MM.1S (cell line): ENCODE data around the gene IL1RAPL1.

Source experiments
- DNase-seq: peaks from one replicate; pipeline ENCODE4 v3.0.0-alpha.2; 2015
- H2AFZ ChIP-seq: fragments of 300-600 bp; sonication (generic); 2 replicates; pipeline ENCODE4 v1.6.0; 2016; ENCODE audit warnings: antibody characterized with exemption, low read length
- H3F3A ChIP-seq: fragments of 300-600 bp; sonication (generic); 2 replicates; pipeline ENCODE4 v1.6.1; 2016; ENCODE audit warnings: mild to moderate bottlenecking, antibody characterized with exemption, low read length, moderate library complexity, mixed read lengths; ENCODE audit not compliant: insufficient read depth
- H3K27ac ChIP-seq: fragments of 300-600 bp; sonication (generic); 2 replicates; pipeline ENCODE4 v1.5.1; 2016; ENCODE audit warnings: mild to moderate bottlenecking, low read length
- H3K27me3 ChIP-seq: fragments of 300-600 bp; sonication (generic); replicated peaks from 2 replicates; pipeline ENCODE4 v1.6.0; 2016; ENCODE audit warnings: low read length; ENCODE audit not compliant: insufficient read depth
- H3K36me3 ChIP-seq: fragments of 300-600 bp; sonication (generic); replicated peaks from 2 replicates; pipeline ENCODE4 v1.6.1; 2016; ENCODE audit warnings: mild to moderate bottlenecking, low read length, mixed read lengths; ENCODE audit not compliant: insufficient read depth
- H3K4me1 ChIP-seq: fragments of 300-600 bp; sonication (generic); 2 replicates; pipeline ENCODE4 v1.6.1; 2016; ENCODE audit warnings: low read length, mixed read lengths
- H3K4me2 ChIP-seq: fragments of 300-600 bp; sonication (generic); 2 replicates; pipeline ENCODE4 v1.6.0; 2016; ENCODE audit warnings: low read depth, low read length
- H3K4me3 ChIP-seq: fragments of 300-600 bp; sonication (generic); 2 replicates; pipeline ENCODE4 v1.5.1; 2016; ENCODE audit warnings: low read length, mixed read lengths
- H3K79me2 ChIP-seq: fragments of 300-600 bp; sonication (generic); 2 replicates; pipeline ENCODE4 v1.6.1; 2016; ENCODE audit warnings: mixed run types, low read length, mixed read lengths
- H3K9ac ChIP-seq: fragments of 300-600 bp; sonication (generic); 2 replicates; pipeline ENCODE4 v1.6.1; 2016; ENCODE audit warnings: low read length, mixed read lengths
- H3K9me2 ChIP-seq: fragments of 300-600 bp; sonication (generic); replicated peaks from 2 replicates; pipeline ENCODE4 v1.6.1; 2016; ENCODE audit warnings: mild to moderate bottlenecking, low read length, mixed read lengths; ENCODE audit not compliant: insufficient read depth
- H3K9me3 ChIP-seq: fragments of 300-600 bp; sonication (generic); replicated peaks from 2 replicates; pipeline ENCODE4 v1.6.1; 2016; ENCODE audit warnings: mild to moderate bottlenecking, low read length, mixed read lengths; ENCODE audit not compliant: insufficient read depth
- H4K20me1 ChIP-seq: fragments of 300-600 bp; sonication (generic); 2 replicates; pipeline ENCODE4 v1.6.1; 2016; ENCODE audit warnings: mild to moderate bottlenecking, low read length, moderate library complexity, mixed read lengths; ENCODE audit not compliant: insufficient read depth
- CTCF ChIP-seq: fragments of 300-600 bp; sonication (generic); IDR thresholded peaks from 2 replicates; pipeline ENCODE4 v1.5.1; 2016; ENCODE audit warnings: antibody characterized with exemption, low read length, mixed read lengths
- EZH2 ChIP-seq: fragments of 300-600 bp; sonication (generic); optimal IDR thresholded peaks from 2 replicates; pipeline ENCODE3; 2017; ENCODE audit warnings: low read depth, mild to moderate bottlenecking, antibody characterized with exemption, low read length, mixed read lengths
- EZH2phosphoT487 ChIP-seq: fragments of 300-600 bp; sonication (generic); IDR thresholded peaks from 2 replicates; pipeline ENCODE4 v1.6.1; 2018; ENCODE audit warnings: antibody characterized with exemption, low read length

The IL1RAPL1 gene

DNA sequence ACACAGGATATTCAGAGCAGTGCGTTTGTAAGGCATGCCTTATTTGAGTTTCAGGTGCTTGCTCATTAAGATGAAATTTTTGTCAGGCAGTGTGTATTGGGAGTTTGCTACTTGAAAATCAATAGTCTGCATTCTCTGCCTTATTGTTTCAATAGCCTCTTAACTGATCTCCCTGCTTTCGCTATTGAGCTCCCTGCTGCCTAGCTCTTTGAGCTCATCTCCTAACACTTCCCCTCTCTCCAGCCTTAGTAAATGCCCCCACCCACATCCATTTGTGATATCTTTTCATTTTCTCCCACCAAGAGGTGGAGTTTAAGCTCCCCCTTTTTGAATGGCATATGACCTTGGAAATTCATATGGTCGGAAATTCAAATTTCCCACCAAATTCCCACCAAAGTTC lies 256.6 kb downstream of the IL1RAPL1 start:
- Histone ChIP-seq H3K9ac (no peak overlapping the region), H3K79me2 (no peaks in the 10 kb centered on the region), H3K9me3 (no peaks in the 10 kb centered on the region), H3K27ac (no peak overlapping the region), H3K4me1 (no peaks in the 10 kb centered on the region), H4K20me1 (no peaks in the 10 kb centered on the region), H3K36me3 (no peaks in the 10 kb centered on the region), H3K9me2 (no peaks in the 10 kb centered on the region), H3K27me3 (no peaks in the 10 kb centered on the region), H3K4me3 (no peak overlapping the region), H3F3A (no peaks in the 10 kb centered on the region), H3K4me2 (no peak overlapping the region), H2AFZ (no peak overlapping the region)
- no peak for DNase-seq
- no peak for TF ChIP-seq EZH2
- TF ChIP-seq EZH2phosphoT487 = no peak
- no peak for TF ChIP-seq CTCF

GRCh38 chrX:28847423-28847822 lies 260.2 kb downstream of the IL1RAPL1 start:
- Histone ChIP-seq H3K9me3 (no peaks in the 10 kb centered on the region), H3F3A (no peaks in the 10 kb centered on the region), H3K79me2 (no peaks in the 10 kb centered on the region), H3K27ac (no peak overlapping the region), H3K9ac (no peak overlapping the region), H3K4me1 (no peaks in the 10 kb centered on the region), H3K9me2 (no peaks in the 10 kb centered on the region), H3K4me3 (no peak overlapping the region), H2AFZ (no peak overlapping the region), H3K36me3 (no peaks in the 10 kb centered on the region), H4K20me1 (no peaks in the 10 kb centered on the region), H3K4me2 (no peak overlapping the region), H3K27me3 (no peaks in the 10 kb centered on the region)
- TF ChIP-seq EZH2 (no peak), EZH2phosphoT487 (no peak), CTCF (no peak)
- no peak for DNase-seq

GRCh38 chrX:28848707-28849106 lies 261.5 kb downstream of the IL1RAPL1 start:
- Histone ChIP-seq H3K27me3 (no peaks in the 10 kb centered on the region), H3K4me2 (no peak overlapping the region), H3K79me2 (no peaks in the 10 kb centered on the region), H3K4me3 (no peak overlapping the region), H2AFZ (no peak overlapping the region), H3K27ac (no peak overlapping the region), H3F3A (no peaks in the 10 kb centered on the region), H3K4me1 (no peaks in the 10 kb centered on the region), H3K9me3 (no peaks in the 10 kb centered on the region), H3K36me3 (no peaks in the 10 kb centered on the region), H3K9me2 (no peaks in the 10 kb centered on the region), H3K9ac (no peak overlapping the region), H4K20me1 (no peaks in the 10 kb centered on the region)
- DNase-seq = no peak
- TF ChIP-seq EZH2phosphoT487 = no peak
- no peak for TF ChIP-seq EZH2
- TF ChIP-seq CTCF = no peak
